Adrenal gland (tissue), 12 donors: Measurements from ENCODE around the gene PAXIP1. TPM values are rescaled to one million over a fixed set of nuclear protein-coding genes. Genes with fewer than 3 reads are reported as not detected.
"Not testable (repeated sequence)": the region's sequence is repeated elsewhere in the genome, so short reads cannot be mapped to it uniquely, and the experiment has no call there.

ENCODE experiments used
- DNase-seq, 7 donors: peaks; one replicate each; pipeline ENCODE4 v3.0.0-alpha.2; 2019 to 2020
- H3K27ac ChIP-seq, 5 donors: fragments of 200-600 bp; sonication (generic) in 4 of 5; 1 replicate in 3 of 5; 2 replicates in 2 of 5; pipeline versions ENCODE4 v1.5.1 to v1.8.0; 2016 to 2020; ENCODE audit warnings: mild to moderate bottlenecking in 1 of 5
- H3K27me3 ChIP-seq: fragments of 200-600 bp; 2 replicates; pipeline ENCODE4 v1.8.0; 2021
- H3K36me3 ChIP-seq, 2 donors: fragments of 200-600 bp; replicated peaks in 1 of 2; 1 replicate in 1 of 2; 2 replicates in 1 of 2; pipeline versions ENCODE4 v1.5.1 to v1.8.0; 2018 to 2022
- H3K4me1 ChIP-seq, 2 donors: fragments of 200-600 bp; replicated peaks in 1 of 2; 1 replicate in 1 of 2; 2 replicates in 1 of 2; pipeline versions ENCODE4 v1.5.1 to v1.8.0; 2018 to 2021
- H3K4me3 ChIP-seq, 4 donors: fragments of 200-600 bp; sonication (generic) in 3 of 4; one replicate each; pipeline ENCODE4 v1.5.1; 2016 to 2018
- H3K9me3 ChIP-seq, 3 donors: fragments of 200-600 bp; sonication (generic) in 1 of 3; replicated peaks in 1 of 3; 1 replicate in 2 of 3; 2 replicates in 1 of 3; pipeline versions ENCODE4 v1.5.1 to v1.8.0; 2016 to 2021
- POLR2A ChIP-seq, 2 donors: fragments of 450-650 bp; IDR thresholded peaks; one replicate each; pipeline ENCODE4 v1.6.1; 2017; ENCODE audit warnings: antibody characterized with exemption in 2 of 2, mild to moderate bottlenecking in 2 of 2, moderate library complexity in 1 of 2
- WGBS, 4 donors: extraction: QIAGEN DNeasy Blood & Tissue Kit in 2 of 4; methylation state at CpG; one replicate each; pipeline versions ENCODE4 v1.1.5 to v1.1.7; 2013 to 2017; 5-methylcytosine and 5-hydroxymethylcytosine counted together
- intact Hi-C, 2 donors: fragments of 100-400 bp; cut with DNase I; formaldehyde crosslinking; loops; one replicate each; pipeline versions ENCODE4 v1.14.1 to v1.15.0; 2022 to 2023
- polyA plus RNA-seq, 3 donors: library from polyadenylated mRNA; stranded (reverse); fragments of 200-250 nt in 2 of 3; fragments of 350-450 nt in 1 of 3; fragmentation: Illumina TruSeq in 1 of 3; extraction: RNeasy Lipid Tissue Mini Kit (QIAGEN cat#74804) in 1 of 3; gene quantifications; one replicate each; pipeline ENCODE4 v1.2.3, GENCODE V29; 2013 to 2014
- total RNA-seq, 9 donors: library from RNA; depleted of rRNA in 4 of 9; stranded (reverse); fragments of >200 nt in 4 of 9; fragments of 120-200 nt in 1 of 9; fragmentation: NEBNext Ultra II Directional in 1 of 9; extraction: Animal tissue kit (Norgen Biotek cat#: 25700) in 1 of 9; gene quantifications; one replicate each; pipeline versions ENCODE4 v1.1.0 to v1.2.4, GENCODE V29; 2013 to 2023
- TF ChIP-seq, protein P1 (sequence below), 6 experiments: fragments of 450-650 bp in 4 of 6; fragments of 200-600 bp in 2 of 6; sonication (generic) in 1 of 6; IDR thresholded peaks; 1 replicate in 5 of 6; 2 replicates in 1 of 6; pipeline versions ENCODE4 v1.5.1 to v1.8.0; 2016 to 2021; ENCODE audit warnings: antibody characterized with exemption in 6 of 6, mild to moderate bottlenecking in 2 of 6, moderate library complexity in 1 of 6
- donor health status: healthy with polysubstance abuse.
- donor health status: Bipolar disorder and iron deficiency.
- donor health status: DM: yes; HTN: yes; CAD: no.
- donor health status: DM: no; HTN: no; CAD: no.
- donor health status: DM: no; HTN: no; CAD: no.
- donor health status: DM: yes; HTN: yes; CAD: no.

Gene PAXIP1
- total and polyA plus RNA-seq, 12 donors: 4.1 to 11.7 (median 7.8) TPM

DNA sequence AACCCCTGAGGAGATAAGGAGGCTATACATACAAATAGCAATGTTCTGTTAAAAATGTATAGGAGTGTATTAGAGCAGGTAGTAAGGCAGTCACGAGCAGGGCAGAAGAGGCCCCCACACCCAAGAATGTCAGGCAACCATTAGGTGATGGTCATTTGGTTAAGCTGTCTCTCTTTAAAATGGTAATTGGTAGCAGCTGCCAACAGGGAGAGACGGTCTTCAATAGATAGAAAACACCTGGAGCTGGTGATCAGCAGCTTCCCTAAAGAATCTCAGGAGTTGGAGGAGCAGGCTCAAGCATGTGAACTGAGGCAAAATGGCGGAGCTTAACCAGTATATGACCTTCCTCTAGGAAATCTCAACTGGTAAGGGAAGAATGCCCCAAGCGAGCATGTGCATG lies 40.8 kb upstream of the PAXIP1 start:
- peaks cover 2% of the 10 kb centered on the region for H3K27me3 ChIP-seq
- no peaks in the 10 kb centered on the region for H3K9me3 ChIP-seq
- H3K4me3 ChIP-seq: no peak overlapping the region
- intact Hi-C loops: no loop called here
- no peaks in the 10 kb centered on the region for H3K36me3 ChIP-seq
- no peaks in the 10 kb centered on the region for H3K4me1 ChIP-seq
- no peak for DNase-seq
- no peak overlapping the region for H3K27ac ChIP-seq
- TF ChIP-seq, protein P1, sequence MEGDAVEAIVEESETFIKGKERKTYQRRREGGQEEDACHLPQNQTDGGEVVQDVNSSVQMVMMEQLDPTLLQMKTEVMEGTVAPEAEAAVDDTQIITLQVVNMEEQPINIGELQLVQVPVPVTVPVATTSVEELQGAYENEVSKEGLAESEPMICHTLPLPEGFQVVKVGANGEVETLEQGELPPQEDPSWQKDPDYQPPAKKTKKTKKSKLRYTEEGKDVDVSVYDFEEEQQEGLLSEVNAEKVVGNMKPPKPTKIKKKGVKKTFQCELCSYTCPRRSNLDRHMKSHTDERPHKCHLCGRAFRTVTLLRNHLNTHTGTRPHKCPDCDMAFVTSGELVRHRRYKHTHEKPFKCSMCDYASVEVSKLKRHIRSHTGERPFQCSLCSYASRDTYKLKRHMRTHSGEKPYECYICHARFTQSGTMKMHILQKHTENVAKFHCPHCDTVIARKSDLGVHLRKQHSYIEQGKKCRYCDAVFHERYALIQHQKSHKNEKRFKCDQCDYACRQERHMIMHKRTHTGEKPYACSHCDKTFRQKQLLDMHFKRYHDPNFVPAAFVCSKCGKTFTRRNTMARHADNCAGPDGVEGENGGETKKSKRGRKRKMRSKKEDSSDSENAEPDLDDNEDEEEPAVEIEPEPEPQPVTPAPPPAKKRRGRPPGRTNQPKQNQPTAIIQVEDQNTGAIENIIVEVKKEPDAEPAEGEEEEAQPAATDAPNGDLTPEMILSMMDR (IDR thresholded peaks at IDR 0.05): no peak
- TF ChIP-seq POLR2A (IDR thresholded peaks at IDR 0.05): no peak
- 53 to 65% (median 57%) methylated on average over 4 of the region's 4 CpGs for WGBS, 4 donors

DNA sequence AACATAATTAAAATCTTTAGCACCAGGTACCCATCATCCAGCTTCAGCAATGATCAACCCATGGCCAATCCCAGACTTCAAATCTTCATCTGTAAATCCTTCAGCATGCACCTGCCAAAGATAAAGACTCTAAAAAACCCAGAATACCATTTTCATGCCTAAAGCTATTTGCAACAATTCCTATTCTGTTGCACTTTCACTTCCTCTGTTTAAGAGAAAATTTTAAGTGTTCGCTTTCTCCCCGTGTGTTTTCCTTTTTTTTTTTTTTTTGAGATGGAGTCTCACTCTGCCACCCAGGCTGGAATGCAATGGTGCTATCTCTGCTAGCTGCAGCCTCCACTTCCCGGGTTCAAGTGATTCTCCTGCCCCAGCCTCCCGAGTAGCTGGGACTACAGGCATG lies 35.4 kb upstream of the PAXIP1 start:
- H3K4me1 ChIP-seq: no peaks in the 10 kb centered on the region
- 71 to 88% (median 80%) methylated on average over 4 of the region's 4 CpGs for WGBS, 4 donors

DNA sequence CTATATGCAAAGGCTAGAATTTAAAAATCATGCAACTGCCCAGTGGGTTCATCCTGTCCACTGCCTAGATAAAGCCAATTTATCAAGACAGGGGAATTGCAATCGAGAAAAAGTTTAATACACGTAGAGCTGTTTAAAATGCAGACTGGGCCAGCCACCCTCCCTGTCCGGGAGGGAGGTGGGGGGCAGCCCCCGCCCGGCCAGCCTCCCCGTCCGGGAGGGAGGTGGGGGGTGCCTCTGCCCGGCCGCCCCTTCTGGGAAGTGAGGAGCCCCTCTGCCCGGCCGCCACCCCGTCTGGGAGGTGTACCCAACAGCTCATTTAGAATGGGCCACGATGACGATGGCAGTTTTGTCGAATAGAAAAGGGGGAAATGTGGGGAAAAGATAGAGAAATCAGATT lies 31.6 kb upstream of the PAXIP1 start:
- intact Hi-C loops, H3K27ac ChIP-seq: not testable (repeated sequence)

More for the DNA sequence above, 35.4 kb upstream of the PAXIP1 start:
- Histone ChIP-seq H3K9me3 (no peaks in the 10 kb centered on the region), H3K4me3 (no peak overlapping the region), H3K36me3 (no peaks in the 10 kb centered on the region), H3K27ac (no peak overlapping the region), H3K27me3 (peaks cover 4% of the 10 kb centered on the region)
- intact Hi-C loops: no loop called here
- TF ChIP-seq, protein P1 (IDR thresholded peaks at IDR 0.05): no peak
- TF ChIP-seq POLR2A (IDR thresholded peaks at IDR 0.05): no peak
- no peak for DNase-seq

DNA sequence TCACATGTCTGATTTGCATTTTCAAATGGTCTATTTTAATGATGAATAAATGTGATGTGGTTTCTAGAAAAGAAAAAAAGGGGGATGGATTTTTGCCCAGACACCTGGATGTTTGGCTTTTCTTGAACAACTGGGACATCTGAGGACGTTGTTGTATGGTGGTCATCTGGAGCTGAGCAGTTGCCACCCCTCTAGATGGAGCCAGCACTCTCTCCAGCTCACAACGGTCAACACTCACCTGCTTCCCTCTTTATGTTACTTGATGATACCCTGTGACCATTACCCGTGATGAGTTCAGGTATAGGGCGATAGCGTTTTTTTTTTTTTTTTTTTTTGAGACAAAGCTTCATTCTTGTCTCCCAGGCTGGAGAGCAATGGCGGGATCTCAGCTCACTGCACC lies 30.1 kb upstream of the PAXIP1 start:
- no peak for DNase-seq
- H3K4me3 ChIP-seq: no peak overlapping the region
- H3K27ac ChIP-seq: no peak overlapping the region
- 69 to 82% (median 73%) methylated on average over 6 of the region's 6 CpGs for WGBS, 4 donors
- no peaks in the 10 kb centered on the region for H3K36me3 ChIP-seq
- TF ChIP-seq POLR2A (IDR thresholded peaks at IDR 0.05): no peak
- TF ChIP-seq, protein P1 (IDR thresholded peaks at IDR 0.05): no peak
- no peaks in the 10 kb centered on the region for H3K9me3 ChIP-seq
- no peaks in the 10 kb centered on the region for H3K27me3 ChIP-seq
- no peaks in the 10 kb centered on the region for H3K4me1 ChIP-seq
- intact Hi-C loops: no loop called here

More for the DNA sequence above, 31.6 kb upstream of the PAXIP1 start:
- 82 to 91% (median 87%) methylated on average over 12 to 15 of the region's 15 CpGs for WGBS, 4 donors
- not testable (repeated sequence) for H3K4me1 ChIP-seq, H3K27me3 ChIP-seq, H3K36me3 ChIP-seq, DNase-seq, H3K4me3 ChIP-seq, H3K9me3 ChIP-seq

DNA sequence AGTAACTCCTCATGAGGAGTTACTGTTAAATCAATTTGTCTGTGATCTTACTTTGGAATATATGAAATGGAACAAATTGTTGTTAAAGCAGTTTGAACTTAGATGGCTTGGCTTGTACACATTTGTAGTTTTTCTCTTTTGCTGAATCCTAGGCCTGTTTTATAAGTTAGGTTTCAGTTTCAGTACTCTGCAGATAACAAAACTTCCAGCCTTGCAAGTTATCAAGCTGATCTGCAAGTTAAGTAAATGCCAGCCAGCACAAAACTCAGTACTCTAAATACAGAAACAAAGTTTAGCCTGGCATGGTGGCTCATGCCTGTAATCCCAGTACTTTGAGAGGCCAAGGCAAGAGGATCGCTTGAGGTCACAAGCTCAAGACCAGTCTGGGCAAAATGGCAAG lies 25.0 kb upstream of the PAXIP1 start:
- Histone ChIP-seq H3K27me3 (no peaks in the 10 kb centered on the region), H3K9me3 (no peaks in the 10 kb centered on the region), H3K4me3 (no peak overlapping the region), H3K27ac (no peak overlapping the region), H3K36me3 (no peaks in the 10 kb centered on the region), H3K4me1 (no peaks in the 10 kb centered on the region)
- TF ChIP-seq, protein P1 (IDR thresholded peaks at IDR 0.05): no peak
- TF ChIP-seq POLR2A (IDR thresholded peaks at IDR 0.05): no peak
- WGBS, 4 donors: 88 to 100% (median 98%) methylated on average over 1 of the region's 1 CpG
- intact Hi-C loops: no loop called here
- DNase-seq: no peak
